B cell (primary cell): Measurements from ENCODE around the gene IER2. TPM values are rescaled to one million over a fixed set of nuclear protein-coding genes. Genes with fewer than 3 reads are reported as not detected.

Experiments used
- ATAC-seq: fragments of 200-7000 bp; cut with Tn5 transposase; one replicate; pipeline ENCODE4 v1.10.0; 2021; ENCODE audit warnings: low read depth, mild to moderate bottlenecking, moderate number of reproducible peaks, moderate library complexity
- CTCF ChIA-PET: fragments of 350-600 bp; sonication (Branson Sonifier 250); formaldehyde crosslinking; loops from one replicate; lab custom pipeline; 2021; ENCODE audit warnings: antibody characterized with exemption, inconsistent platforms; lab: Charles Lee
- POLR2A ChIA-PET: fragments of 350-600 bp; sonication (Branson Sonifier 250); formaldehyde crosslinking; loops from one replicate; lab custom pipeline; 2021; ENCODE audit warnings: antibody characterized with exemption; lab: Charles Lee
- DNase-seq: peaks from one replicate; pipeline ENCODE4 v3.0.0; 2013
- H2AFZ ChIP-seq: 2 replicates; pipeline ENCODE4 v1.6.1; 2012; ENCODE audit warnings: mild to moderate bottlenecking, low read depth, low read length; ENCODE audit not compliant: insufficient read depth, poor library complexity, severe bottlenecking
- H3K27ac ChIP-seq, 2 donors: 1 replicate in 1 of 2; 2 replicates in 1 of 2; pipeline ENCODE4 v1.5.1; 2012 to 2013; ENCODE audit warnings: low read length in 2 of 2, mild to moderate bottlenecking in 2 of 2, moderate library complexity in 1 of 2
- H3K27me3 ChIP-seq, 4 experiments: fragments of 200-600 bp in 1 of 4; sonication (generic) in 1 of 4; replicated peaks in 1 of 4; 1 replicate in 2 of 4; 2 replicates in 2 of 4; pipeline versions ENCODE4 v1.6.1 to v1.7.0; 2013 to 2016; ENCODE audit warnings: low read length in 3 of 4, mild to moderate bottlenecking in 2 of 4, mixed read lengths in 1 of 4, moderate library complexity in 1 of 4; ENCODE audit not compliant: insufficient read depth in 4 of 4, control insufficient read depth in 3 of 4; ENCODE audit errors: control extremely low read depth in 1 of 4
- H3K36me3 ChIP-seq, 2 experiments: replicated peaks in 1 of 2; 1 replicate in 1 of 2; 2 replicates in 1 of 2; pipeline versions ENCODE4 v1.6.1 to v1.7.1; 2013; ENCODE audit warnings: low read length in 1 of 2; ENCODE audit not compliant: insufficient read depth in 2 of 2, control insufficient read depth in 1 of 2; ENCODE audit errors: control extremely low read depth in 1 of 2, extremely low read depth in 1 of 2
- H3K4me1 ChIP-seq, 2 donors: fragments of 200-600 bp in 1 of 2; sonication (generic) in 1 of 2; 1 replicate in 1 of 2; 2 replicates in 1 of 2; pipeline versions ENCODE4 v1.5.1 to v1.6.1; 2013 to 2017; ENCODE audit warnings: low read length in 2 of 2; ENCODE audit not compliant: control insufficient read depth in 2 of 2, insufficient read depth in 2 of 2
- H3K4me2 ChIP-seq: replicated peaks from 2 replicates; pipeline ENCODE3; 2012; ENCODE audit warnings: mild to moderate bottlenecking, low read depth, low read length; ENCODE audit not compliant: poor library complexity, severe bottlenecking
- H3K4me3 ChIP-seq, 5 experiments: fragments of 200-600 bp in 1 of 5; sonication (generic) in 1 of 5; 1 replicate in 3 of 5; 2 replicates in 2 of 5; pipeline versions ENCODE4 v1.5.1 to v1.7.0; 2011 to 2016; ENCODE audit warnings: low read length in 4 of 5, mild to moderate bottlenecking in 4 of 5, low read depth in 2 of 5, control low read depth in 1 of 5, moderate library complexity in 1 of 5; ENCODE audit not compliant: insufficient read depth in 1 of 5; ENCODE audit errors: control extremely low read depth in 1 of 5, extremely low read depth in 1 of 5
- H3K79me2 ChIP-seq: fragments of 200-600 bp; sonication (generic); one replicate; pipeline ENCODE4 v1.6.0; 2016; ENCODE audit warnings: low read length; ENCODE audit not compliant: control insufficient read depth, insufficient read depth
- H3K9ac ChIP-seq: fragments of 200-600 bp; sonication (generic); 2 replicates; pipeline ENCODE4 v1.6.1; 2017; ENCODE audit warnings: mild to moderate bottlenecking, low read length, moderate library complexity
- H3K9me3 ChIP-seq, 3 donors: one replicate each; pipeline versions ENCODE4 v1.6.1 to v1.7.1; 2013; ENCODE audit warnings: low read length in 2 of 3; ENCODE audit not compliant: control insufficient read depth in 2 of 3, insufficient read depth in 1 of 3; ENCODE audit errors: control extremely low read depth in 1 of 3
- H4K20me1 ChIP-seq: 2 replicates; pipeline ENCODE4 v1.6.0; 2012; ENCODE audit warnings: mild to moderate bottlenecking, low read length; ENCODE audit not compliant: insufficient read depth, control insufficient read depth, poor library complexity, severe bottlenecking
- H3K27ac Mint-ChIP-seq: one replicate; pipeline ENCODE4 v1.8.0; 2021; ENCODE audit warnings: mixed read lengths
- H3K27me3 Mint-ChIP-seq: one replicate; pipeline ENCODE4 v1.8.0; 2021; ENCODE audit warnings: mixed read lengths
- H3K4me1 Mint-ChIP-seq: one replicate; pipeline ENCODE4 v1.8.0; 2021; ENCODE audit warnings: mixed read lengths
- H3K4me3 Mint-ChIP-seq: one replicate; pipeline ENCODE4 v1.8.0; 2021; ENCODE audit warnings: mixed read lengths
- H3K9me3 Mint-ChIP-seq: one replicate; pipeline ENCODE4 v1.8.0; 2022; ENCODE audit warnings: mixed read lengths; ENCODE audit not compliant: insufficient read depth
- CTCF ChIP-seq: fragments of 200-600 bp; IDR thresholded peaks from one replicate; pipeline ENCODE4 v1.8.0; 2022; ENCODE audit warnings: antibody characterized with exemption, mild to moderate bottlenecking
- EZH2 ChIP-seq: IDR thresholded peaks from 2 replicates; pipeline ENCODE4 v1.6.1; 2012; ENCODE audit warnings: borderline replicate concordance, low read depth, mild to moderate bottlenecking, moderate library complexity, low read length; ENCODE audit not compliant: insufficient read depth, poor library complexity, severe bottlenecking
- WGBS: methylation state at CpG from one replicate; pipeline ENCODE4 v1.1.5; 2013; ENCODE audit warnings: missing lambda C conversion rate; ENCODE audit not compliant: insufficient coverage; 5-methylcytosine and 5-hydroxymethylcytosine counted together
- intact Hi-C: fragments of 100-400 bp; cut with micrococcal nuclease; formaldehyde crosslinking; loops from one replicate; pipeline ENCODE4 v1.10.0; 2022
- polyA plus RNA-seq: library from polyadenylated mRNA; depleted of rRNA; stranded (reverse); fragments of >200 nt; gene quantifications from 2 replicates; pipeline ENCODE4 v1.2.3, GENCODE V29; 2012
- total RNA-seq, 2 donors: library from RNA; stranded (reverse); fragments of 120-200 nt in 1 of 2; gene quantifications; 1 replicate in 1 of 2; 2 replicates in 1 of 2; pipeline versions ENCODE4 v1.2.3 to v1.2.4, GENCODE V29; 2013 to 2022

The IER2 gene
- total and polyA plus RNA-seq, 2 donors (not counting 1 experiment from before 2014, with no cell fraction given) = 189 to 2,152 TPM

GRCh38 chr19:13112555-13112954 is 37.7 kb upstream of the IER2 start:
- H3K9ac ChIP-seq = no peak overlapping the region
- H3K4me2 ChIP-seq = no peak overlapping the region
- H3K27ac Mint-ChIP-seq = no peak overlapping the region
- peaks cover 71% of the 10 kb centered on the region for H3K79me2 ChIP-seq
- H3K36me3 ChIP-seq = peaks cover 0 to 37% of the 10 kb centered on the region in 2 experiments
- POLR2A ChIA-PET = interaction anchor here (0.6 kb wide), 1 partner anchor 9 kb away, joined by 3 read pairs; no protein-coding TSS in a partner anchor
- H3K9me3 ChIP-seq = no peaks in the 10 kb centered on the region
- H3K27me3 Mint-ChIP-seq = no peaks in the 10 kb centered on the region
- peaks cover 13% of the 10 kb centered on the region for H4K20me1 ChIP-seq
- ATAC-seq = no peak
- H3K9me3 Mint-ChIP-seq = no peaks in the 10 kb centered on the region
- H3K27ac ChIP-seq = no peak overlapping the region
- WGBS = 97% methylated on average over 10 of the region's 10 CpGs
- TF ChIP-seq CTCF = no peak
- no peak for TF ChIP-seq EZH2
- intact Hi-C loops = no loop called here
- CTCF ChIA-PET = interaction anchor here (1.9 kb wide), 1 partner anchor 8 kb away, joined by 8 read pairs; no protein-coding TSS in a partner anchor
- H3K4me3 Mint-ChIP-seq = no peak overlapping the region
- H3K4me1 ChIP-seq = peaks cover 16 to 21% of the 10 kb centered on the region in 2 donors
- H3K4me1 Mint-ChIP-seq = peaks cover 20% of the 10 kb centered on the region
- no peak overlapping the region for H2AFZ ChIP-seq
- no peak for DNase-seq
- H3K27me3 ChIP-seq = no peaks in the 10 kb centered on the region
- H3K4me3 ChIP-seq = no peak overlapping the region

GRCh38 chr19:13115936-13116281 is 34.3 kb upstream of the IER2 start:
- ChIA-PET POLR2A (interaction anchor here (3.2 to 4.8 kb wide), 2 partner anchors 11 to 15 kb away, joined by 21 to 80 read pairs; partner anchors contain the start of gene LYL1), CTCF (interaction anchor here (1.0 to 1.9 kb wide), 3 partner anchors 11 to 36 kb away, joined by 4 to 11 read pairs (median 4); no protein-coding TSS in a partner anchor)
- Histone ChIP-seq H3K4me3 (peak overlapping the region; percentile 77 to 97 (median 85)), H3K9me3 (no peaks in the 10 kb centered on the region), H3K79me2 (peaks cover 74% of the 10 kb centered on the region), H3K9ac (peak overlapping the region; percentile 93), H4K20me1 (peaks cover 29% of the 10 kb centered on the region), H3K4me2 (peak overlapping the region; percentile 92), H3K4me1 (peaks cover 26 to 39% of the 10 kb centered on the region in 2 donors), H3K27ac (peak overlapping the region; percentile 47 to 81), H2AFZ (peak overlapping the region; percentile 86), H3K36me3 (peaks cover 0 to 17% of the 10 kb centered on the region in 2 experiments), H3K27me3 (no peaks in the 10 kb centered on the region)
- peaks cover 41% of the 10 kb centered on the region for H3K4me1 Mint-ChIP-seq
- intact Hi-C loops = loop anchor here (1.0 to 5.0 kb wide), 2 partner anchors 12 to 91 kb away; no protein-coding TSS in a partner anchor
- peak overlapping the region; percentile 99 for H3K4me3 Mint-ChIP-seq
- DNase-seq (no peak), ATAC-seq (no peak)
- no peaks in the 10 kb centered on the region for H3K27me3 Mint-ChIP-seq
- peak overlapping the region; percentile 95 for H3K27ac Mint-ChIP-seq
- TF ChIP-seq CTCF (no peak), EZH2 (no peak)
- no peaks in the 10 kb centered on the region for H3K9me3 Mint-ChIP-seq
- 3% methylated on average over 18 of the region's 18 CpGs for whole genome bisulfite sequencing
